Kidney (tissue), 14 donors: ENCODE measurements around the gene GLCE. TPM values are rescaled to one million over a fixed set of nuclear protein-coding genes. Genes with fewer than 3 reads are reported as not detected.

Experiments
- DNase-seq, 5 donors: peaks; one replicate each; pipeline ENCODE4 v3.0.0-alpha.2; 2013 to 2020
- FAIRE-seq: peaks from 2 replicates; lab custom pipeline; 2012; peaks lifted over from hg19 to GRCh38; lab: Jason Lieb, UNC
- H3K27ac ChIP-seq, 2 donors: one replicate each; pipeline ENCODE4 v1.7.0; 2013; ENCODE audit warnings: low read depth in 2 of 2, low read length in 2 of 2, inconsistent platforms in 1 of 2
- H3K27me3 ChIP-seq: one replicate; pipeline ENCODE4 v1.7.1; 2013; ENCODE audit warnings: low read length, inconsistent platforms; ENCODE audit not compliant: control insufficient read depth, insufficient read depth
- H3K36me3 ChIP-seq, 3 donors: one replicate each; pipeline versions ENCODE4 v1.7.0 to v1.7.1; 2013; ENCODE audit warnings: low read length in 3 of 3, control low read depth in 1 of 3, inconsistent platforms in 1 of 3; ENCODE audit not compliant: insufficient read depth in 3 of 3, control insufficient read depth in 2 of 3
- H3K4me1 ChIP-seq, 3 donors: one replicate each; pipeline versions ENCODE4 v1.7.0 to v1.7.1; 2013; ENCODE audit warnings: low read length in 3 of 3, inconsistent platforms in 1 of 3, low read depth in 1 of 3; ENCODE audit not compliant: control insufficient read depth in 2 of 3, insufficient read depth in 2 of 3
- H3K4me3 ChIP-seq, 3 donors: one replicate each; pipeline versions ENCODE4 v1.7.0 to v1.8.1; 2013; ENCODE audit warnings: low read length in 3 of 3, control low read depth in 1 of 3, inconsistent platforms in 1 of 3
- H3K9ac ChIP-seq, 3 donors: one replicate each; pipeline versions ENCODE4 v1.7.0 to v1.7.1; 2013; ENCODE audit warnings: low read length in 3 of 3, control low read depth in 1 of 3, inconsistent platforms in 1 of 3
- H3K9me3 ChIP-seq, 3 donors: one replicate each; pipeline versions ENCODE4 v1.7.0 to v1.7.1; 2013; ENCODE audit warnings: low read length in 3 of 3, control low read depth in 1 of 3, inconsistent platforms in 1 of 3; ENCODE audit not compliant: control insufficient read depth in 2 of 3, insufficient read depth in 1 of 3
- CTCF ChIP-seq: IDR thresholded peaks from 3 replicates; pipeline ENCODE4 v1.5.1; 2012; ENCODE audit warnings: mild to moderate bottlenecking, moderate library complexity, borderline replicate concordance; ENCODE audit not compliant: insufficient read depth; ENCODE audit errors: extremely low read depth
- intact Hi-C: fragments of 100-400 bp; cut with DNase I; formaldehyde crosslinking; loops from one replicate; pipeline ENCODE4 v1.11.1; 2022
- polyA plus RNA-seq: library from polyadenylated mRNA; stranded (reverse); fragments of 350-450 nt; fragmentation: Illumina TruSeq; extraction: RNeasy Lipid Tissue Mini Kit (QIAGEN cat#74804); gene quantifications from one replicate; pipeline ENCODE4 v1.2.3, GENCODE V29; 2014; ENCODE audit warnings: low read depth, low replicate concordance; ENCODE audit not compliant: insufficient read depth
- total RNA-seq: library from RNA; stranded (reverse); fragmentation: NEBNext Ultra II Directional; extraction: Animal tissue kit (Norgen Biotek cat#: 25700); gene quantifications from one replicate; pipeline ENCODE4 v1.2.1, GENCODE V29; 2021
- donor health status: control.
- donor health status: control.
- donor health status: control.
- donor health status: control.
- donor health status: control.
- donor health status: DM: yes; HTN: yes; CAD: no.
- donor health status: Normal renal cell carcinoma (clear cell type).

GLCE gene
- total and polyA plus RNA-seq, 2 donors from 2014 or later: 14.9 to 18.0 TPM

GRCh38 chr15:69144530-69144929 is 15.9 kb upstream of the GLCE start:
- no peak for FAIRE-seq
- intact Hi-C loops: no loop called here
- no peak for DNase-seq

GRCh38 chr15:69145149-69145693 is 15.2 kb upstream of the GLCE start:
- no peak overlapping the region for H3K9ac ChIP-seq
- no peak overlapping the region for H3K27ac ChIP-seq
- no peaks in the 10 kb centered on the region for H3K27me3 ChIP-seq
- H3K9me3 ChIP-seq: no peaks in the 10 kb centered on the region
- peaks cover 0 to 4% (median 0%) of the 10 kb centered on the region in 3 donors for H3K4me1 ChIP-seq
- no peaks in the 10 kb centered on the region for H3K36me3 ChIP-seq
- H3K4me3 ChIP-seq: no peak overlapping the region
- DNase-seq (no peak), FAIRE-seq (no peak)
- intact Hi-C loops: no loop called here
- no peak for TF ChIP-seq CTCF

More at GRCh38 chr15:69144530-69144929, 15.9 kb upstream of the GLCE start:
- Histone ChIP-seq H3K4me3 (no peak overlapping the region), H3K27me3 (no peaks in the 10 kb centered on the region), H3K36me3 (no peaks in the 10 kb centered on the region), H3K4me1 (peaks cover 0 to 4% (median 0%) of the 10 kb centered on the region in 3 donors), H3K9me3 (no peaks in the 10 kb centered on the region), H3K27ac (no peak overlapping the region), H3K9ac (no peak overlapping the region)
- TF ChIP-seq CTCF: no peak

- no peak for TF ChIP-seq CTCF
- Histone ChIP-seq H3K36me3 (no peaks in the 10 kb centered on the region), H3K27ac (no peak overlapping the region), H3K9ac (no peak overlapping the region), H3K4me3 (no peak overlapping the region), H3K9me3 (no peaks in the 10 kb centered on the region), H3K4me1 (peaks cover 0 to 4% (median 0%) of the 10 kb centered on the region in 3 donors), H3K27me3 (no peaks in the 10 kb centered on the region)
- peak in 4 of 5 donors; percentile 72 to 92 (median 85) for DNase-seq
- intact Hi-C loops: no loop called here
- no peak for FAIRE-seq
Observed at GRCh38 chr15:69145694-69146492, 14.5 kb upstream of the GLCE start.
